CD4-positive, alpha-beta T cell treated with Interferon alpha-2 for 1 hour (primary cell): ENCODE results near the gene ZNF385C.

ENCODE experiments used
- DNase-seq, 2 donors: peaks; one replicate each; pipeline ENCODE4 v3.0.0-alpha.2; 2020 to 2022

ZNF385C gene

GRCh38 chr17:42107124-42107523 lies 8.9 kb upstream of the ZNF385C start:
- no peak for DNase-seq

GRCh38 chr17:42106009-42106408 lies 7.7 kb upstream of the ZNF385C start:
- DNase-seq, result no peak

- DNase-seq, result no peak
Observed at GRCh38 chr17:42104264-42104663, 6.0 kb upstream of the ZNF385C start.

- no peak for DNase-seq
Observed at GRCh38 chr17:42103221-42103954, 5.1 kb upstream of the ZNF385C start.

GRCh38 chr17:42101513-42102292 lies 3.4 kb upstream of the ZNF385C start:
- DNase-seq, result peak; percentile 49 to 69

GRCh38 chr17:42098730-42099399 lies 592 bp upstream of the ZNF385C start:
- DNase-seq, result no peak

- no peak for DNase-seq
Observed at GRCh38 chr17:42096360-42097111, 1.7 kb downstream of the ZNF385C start.

- no peak for DNase-seq
Observed at GRCh38 chr17:42094375-42095069, 3.8 kb downstream of the ZNF385C start.

GRCh38 chr17:42092939-42093338 lies 5.3 kb downstream of the ZNF385C start:
- DNase-seq, result no peak

- no peak for DNase-seq
Observed at GRCh38 chr17:42090964-42091790, 7.1 kb downstream of the ZNF385C start.

GRCh38 chr17:42088736-42089135 lies 9.5 kb downstream of the ZNF385C start:
- no peak for DNase-seq

GRCh38 chr17:42087736-42088705 lies 10.3 kb downstream of the ZNF385C start:
- no peak for DNase-seq

- no peak for DNase-seq
Observed at GRCh38 chr17:42087042-42087701, 11.1 kb downstream of the ZNF385C start.

- no peak for DNase-seq
Observed at GRCh38 chr17:42081516-42082129, 16.6 kb downstream of the ZNF385C start.

GRCh38 chr17:42079541-42079940 lies 18.7 kb downstream of the ZNF385C start:
- no peak for DNase-seq

GRCh38 chr17:42078396-42079043 lies 19.8 kb downstream of the ZNF385C start:
- DNase-seq, result no peak

- DNase-seq, result no peak
Observed at GRCh38 chr17:42077755-42078154, 20.5 kb downstream of the ZNF385C start.

- DNase-seq, result no peak
Observed at GRCh38 chr17:42076797-42077559, 21.3 kb downstream of the ZNF385C start.
